ENCODE results near the gene FAM151A. TPM values are rescaled to one million over a fixed set of nuclear protein-coding genes. Genes with fewer than 3 reads are reported as not detected.

Gene FAM151A
- total and polyA plus RNA-seq, 2 of the 13 experiments (the other 11 are each of a cell fraction or from before 2014, with no cell fraction given): 0.29 to 3.6 TPM

GRCh38 chr1:54668567-54668966 is 45.2 kb upstream of the FAM151A start:
- intact Hi-C loops (cut with micrococcal nuclease; ENCODE audit: unreplicated experiment): no loop called here
- no peak overlapping the region for H3K27ac ChIP-seq (ENCODE audit: extremely low read length, insufficient read depth, low read length)
- no TSS peak for BruUV-seq (replicated peaks)
- no peak overlapping the region for H3K9ac ChIP-seq (ENCODE audit: insufficient read depth, low read depth, low read length)
- ATAC-seq (peak; percentile 65), DNase-seq (ENCODE audit: low spot score) (no peak), FAIRE-seq (no peak)
- no peaks in the 10 kb centered on the region for H3K36me3 ChIP-seq (replicated peaks in 1 of 2; ENCODE audit: control insufficient read depth in 1 of 2, insufficient read depth in 2 of 2, low read length in 2 of 2)
- H3K4me3 ChIP-seq (replicated peaks in 1 of 3; ENCODE audit: insufficient read depth in 1 of 3, low read depth in 2 of 3, low read length in 3 of 3): no peak overlapping the region
- H4K20me1 ChIP-seq (ENCODE audit: insufficient read depth, low read length): no peaks in the 10 kb centered on the region
- in situ Hi-C loops (cut with HindIII; ENCODE audit: extremely low pct_ligation_motif_present, low pct_unique_long_range_greater_than_20kb): no loop called here
- H2AFZ ChIP-seq (ENCODE audit: low read length): no peak overlapping the region
- H3K4me2 ChIP-seq (ENCODE audit: low read depth, low read length): no peak overlapping the region
- 0 out of 2 replicates have a peak, but pooled peaks have one; percentile 8 for TF ChIP-seq STAG1 (CRISPR knock-in tag; IDR thresholded peaks at IDR 0.05)
- no peak for TF ChIP-seq REST (IDR thresholded peaks at IDR 0.05; ENCODE audit: borderline replicate concordance in 1 of 2, low read depth in 1 of 2, low read length in 2 of 2)
- TF ChIP-seq ZEB1 (IDR thresholded peaks at IDR 0.05; ENCODE audit: insufficient replicate concordance, low read depth): no peak
- TF ChIP-seq, protein P1, sequence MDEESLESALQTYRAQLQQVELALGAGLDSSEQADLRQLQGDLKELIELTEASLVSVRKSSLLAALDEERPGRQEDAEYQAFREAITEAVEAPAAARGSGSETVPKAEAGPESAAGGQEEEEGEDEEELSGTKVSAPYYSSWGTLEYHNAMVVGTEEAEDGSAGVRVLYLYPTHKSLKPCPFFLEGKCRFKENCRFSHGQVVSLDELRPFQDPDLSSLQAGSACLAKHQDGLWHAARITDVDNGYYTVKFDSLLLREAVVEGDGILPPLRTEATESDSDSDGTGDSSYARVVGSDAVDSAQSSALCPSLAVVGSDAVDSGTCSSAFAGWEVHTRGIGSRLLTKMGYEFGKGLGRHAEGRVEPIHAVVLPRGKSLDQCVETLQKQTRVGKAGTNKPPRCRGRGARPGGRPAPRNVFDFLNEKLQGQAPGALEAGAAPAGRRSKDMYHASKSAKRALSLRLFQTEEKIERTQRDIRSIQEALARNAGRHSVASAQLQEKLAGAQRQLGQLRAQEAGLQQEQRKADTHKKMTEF (CRISPR knock-in tag; IDR thresholded peaks at IDR 0.05): no peak
- TF ChIP-seq MZF1 (CRISPR knock-in tag; IDR thresholded peaks at IDR 0.05; ENCODE audit: borderline replicate concordance): no peak
- WGBS (ENCODE audit: low lambda C conversion rate): 29% methylated on average over 2 of the region's 2 CpGs
- no peaks in the 10 kb centered on the region for H3K79me2 ChIP-seq (ENCODE audit: insufficient read depth, low read length)
- H3K27me3 ChIP-seq (ENCODE audit: control insufficient read depth in 1 of 2, insufficient read depth in 2 of 2, low read length in 2 of 2): no peaks in the 10 kb centered on the region; a peak in 2 of 5 replicates
- ChIA-PET CTCF (ENCODE audit: low intra/inter-chr PET ratio, low total read pairs) (no interaction called here), POLR2A (no interaction called here)
- H3K9me3 ChIP-seq (ENCODE audit: low read length): peaks cover 4% of the 10 kb centered on the region; the same call in 1 of the 2 replicates
- no peaks in the 10 kb centered on the region for H3K4me1 ChIP-seq (ENCODE audit: insufficient read depth, low read length)

Measured in HepG2 (cell line).